GM13976 (cell line): ENCODE results near the gene MEA1.

ENCODE experiments used
- DNase-seq: peaks from one replicate; pipeline ENCODE4 v3.0.0; 2012; ENCODE audit warnings: low spot score
- CTCF ChIP-seq: IDR thresholded peaks from 2 replicates; pipeline ENCODE4 v1.5.1; 2012; ENCODE audit warnings: borderline replicate concordance, mild to moderate bottlenecking; ENCODE audit not compliant: insufficient read depth; ENCODE audit errors: extremely low read depth, missing control alignments, control extremely low read depth
- in situ Hi-C: fragments of 300-500 bp; cut with MboI; formaldehyde crosslinking; loops from one replicate; pipeline ENCODE4 v1.12.0; 2022; ENCODE audit warnings: low sequenced_read_pairs, mixed read lengths, inconsistent platforms; ENCODE audit not compliant: unreplicated experiment

Gene MEA1

DNA sequence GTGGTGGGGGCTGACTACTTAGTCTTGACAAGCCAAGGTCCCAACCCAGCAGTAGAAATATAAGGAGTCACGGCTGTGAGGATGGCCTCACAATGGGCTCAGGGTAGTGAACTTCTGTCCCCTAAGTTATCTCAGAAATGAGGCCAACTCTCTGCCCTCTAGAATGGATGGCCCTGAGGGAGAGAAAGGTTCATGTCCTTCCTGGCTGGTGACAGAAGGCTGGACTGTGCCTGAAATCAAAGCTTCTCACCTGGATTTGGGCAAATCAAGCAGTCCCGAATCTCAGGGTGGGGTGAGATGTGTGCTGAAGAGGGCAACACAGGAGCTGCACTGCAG, 20.4 kb upstream of the MEA1 start:
- no peak for DNase-seq
- in situ Hi-C loops = no loop called here
- TF ChIP-seq CTCF = no peak

GRCh38 chr6:43033496-43034189, 19.9 kb upstream of the MEA1 start:
- TF ChIP-seq CTCF = no peak
- in situ Hi-C loops = no loop called here
- DNase-seq = no peak

GRCh38 chr6:43032326-43032725, 18.6 kb upstream of the MEA1 start:
- no peak for DNase-seq
- in situ Hi-C loops = no loop called here
- TF ChIP-seq CTCF = no peak

DNA sequence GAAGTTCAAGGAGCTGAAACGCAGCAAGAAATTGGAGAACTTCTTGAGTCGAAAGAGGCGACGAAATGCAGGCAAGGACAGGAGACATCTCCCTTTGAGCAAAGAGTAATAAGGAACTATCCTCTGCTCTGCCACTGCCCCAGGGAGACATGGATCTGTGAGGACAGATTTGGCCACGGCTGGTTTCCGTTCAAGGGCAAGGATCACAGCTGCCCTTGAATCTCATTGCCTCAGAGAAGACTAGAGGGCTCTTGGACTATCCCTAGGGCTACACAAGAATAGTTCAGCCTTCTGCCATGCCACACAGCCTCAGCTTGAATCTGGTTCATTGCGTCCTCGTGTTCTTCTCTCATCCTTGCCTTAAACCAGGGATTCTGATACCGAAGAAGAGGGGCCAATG, 15.4 kb upstream of the MEA1 start:
- no peak for DNase-seq
- in situ Hi-C loops = no loop called here
- TF ChIP-seq CTCF = no peak

- in situ Hi-C loops = no loop called here
- no peak for DNase-seq
- TF ChIP-seq CTCF = no peak
Measured at GRCh38 chr6:43026365-43026764, 12.6 kb upstream of the MEA1 start.

GRCh38 chr6:43024436-43024835, 10.7 kb upstream of the MEA1 start:
- in situ Hi-C loops = no loop called here
- no peak for TF ChIP-seq CTCF
- no peak for DNase-seq
